HepG2 (cell line): ENCODE data around the gene TUBB8.
A peak's percentile ranks its signal among the peaks of the same experiment; 100 is the strongest.
"Not testable (repeated sequence)": the region's sequence is repeated elsewhere in the genome, so short reads cannot be mapped to it uniquely, and the experiment has no call there.

Source experiments
- CREB1 ChIP-seq, 2 experiments: fragments of 450-650 bp in 1 of 2; IDR thresholded peaks; 2 replicates each; pipeline ENCODE4 v1.6.1; 2016 to 2017; ENCODE audit warnings: control low read depth in 1 of 2, mild to moderate bottlenecking in 1 of 2, missing compliant biosample characterization in 1 of 2, missing genetic modification characterization in 1 of 2
- CTCF ChIP-seq: sonication (generic); formaldehyde crosslinking; IDR thresholded peaks from 2 replicates; pipeline ENCODE4 v1.5.0; 2020; ENCODE audit warnings: mild to moderate bottlenecking, missing genetic modification reagents, moderate library complexity
- NR2C2 ChIP-seq: sonication (generic); formaldehyde crosslinking; IDR thresholded peaks from 2 replicates; pipeline ENCODE4 v1.4.0; 2020; ENCODE audit warnings: missing genetic modification reagents, mild to moderate bottlenecking, moderate library complexity, borderline replicate concordance
- PATZ1 ChIP-seq: sonication (generic); formaldehyde crosslinking; IDR thresholded peaks from 2 replicates; pipeline ENCODE4 v1.4.0; 2020; ENCODE audit warnings: missing genetic modification reagents
- POLR2AphosphoS5 ChIP-seq: IDR thresholded peaks from 2 replicates; pipeline ENCODE4 v1.6.1; 2012; ENCODE audit warnings: low read depth, low read length
- PRPF4 ChIP-seq: fragments of 200-400 bp; formaldehyde crosslinking; IDR thresholded peaks from 2 replicates; pipeline ENCODE4 v1.6.1; 2016; ENCODE audit warnings: low read length, low read depth; ENCODE audit not compliant: poor library complexity, severe bottlenecking
- SP1 ChIP-seq, 2 experiments: fragments of 450-650 bp in 1 of 2; sonication (generic) in 1 of 2; formaldehyde crosslinking in 1 of 2; IDR thresholded peaks; 2 replicates each; pipeline versions ENCODE4 v1.4.0 to v1.6.1; 2016 to 2020; ENCODE audit warnings: missing genetic modification reagents in 1 of 2
- TP53 ChIP-seq: sonication (generic); formaldehyde crosslinking; conservative IDR thresholded peaks from 2 replicates; pipeline ENCODE4 v1.4.0; 2020; ENCODE audit warnings: missing genetic modification reagents
- ZFP36 ChIP-seq: fragments of 150-350 bp; IDR thresholded peaks from 2 replicates; pipeline ENCODE4 v1.6.1; 2018; ENCODE audit warnings: borderline replicate concordance, low read length, low read depth; ENCODE audit not compliant: partially characterized antibody
- ZNF431 ChIP-seq: sonication (generic); formaldehyde crosslinking; IDR thresholded peaks from 2 replicates; pipeline ENCODE4 v1.9.0; 2022; ENCODE audit warnings: missing genetic modification reagents, low read depth, mild to moderate bottlenecking, borderline replicate concordance
- ZNF513 ChIP-seq: sonication (generic); formaldehyde crosslinking; conservative IDR thresholded peaks from 2 replicates; pipeline ENCODE4 v1.5.0; 2020; ENCODE audit warnings: missing genetic modification reagents
- ZNF615 ChIP-seq: sonication (generic); formaldehyde crosslinking; IDR thresholded peaks from 2 replicates; pipeline ENCODE4 v1.5.0; 2020; ENCODE audit warnings: mild to moderate bottlenecking, missing genetic modification reagents, borderline replicate concordance
- ZNF678 ChIP-seq: sonication (generic); formaldehyde crosslinking; IDR thresholded peaks from 2 replicates; pipeline ENCODE4 v1.4.0; 2020; ENCODE audit warnings: mild to moderate bottlenecking, missing genetic modification reagents

- not testable (repeated sequence) for TF ChIP-seq ZNF615 (CRISPR knock-in tag); TP53 (CRISPR knock-in tag); ZNF678 (CRISPR knock-in tag); POLR2AphosphoS5; SP1 (IDR thresholded peaks at IDR 0.05); SP1 (CRISPR knock-in tag; IDR thresholded peaks at IDR 0.05); PRPF4; ZNF431 (CRISPR knock-in tag); ZNF513 (CRISPR knock-in tag); NR2C2 (CRISPR knock-in tag); ZFP36; CREB1 (IDR thresholded peaks at IDR 0.05); CREB1 (CRISPR knock-in tag; IDR thresholded peaks at IDR 0.05)
- TF ChIP-seq CTCF (CRISPR knock-in tag): peak; percentile 88
- TF ChIP-seq PATZ1: peak; percentile 44; the same call in 1 of the 2 replicates
These were observed 24.6 kb upstream of the TUBB8 start for GRCh38 chr10:73543-74265.
